GM19025 (cell line): ENCODE measurements around the gene FKBP6.
"Not testable (repeated sequence)": the region's sequence is repeated elsewhere in the genome, so short reads cannot be mapped to it uniquely, and the experiment has no call there.

Source experiments
- ATAC-seq: cut with Tn5 transposase; IDR thresholded peaks from one replicate; pipeline ENCODE4 v1.9.1; 2021; ENCODE audit warnings: mild to moderate bottlenecking, low read depth, moderate library complexity; ENCODE audit not compliant: unreplicated experiment

FKBP6 gene

DNA sequence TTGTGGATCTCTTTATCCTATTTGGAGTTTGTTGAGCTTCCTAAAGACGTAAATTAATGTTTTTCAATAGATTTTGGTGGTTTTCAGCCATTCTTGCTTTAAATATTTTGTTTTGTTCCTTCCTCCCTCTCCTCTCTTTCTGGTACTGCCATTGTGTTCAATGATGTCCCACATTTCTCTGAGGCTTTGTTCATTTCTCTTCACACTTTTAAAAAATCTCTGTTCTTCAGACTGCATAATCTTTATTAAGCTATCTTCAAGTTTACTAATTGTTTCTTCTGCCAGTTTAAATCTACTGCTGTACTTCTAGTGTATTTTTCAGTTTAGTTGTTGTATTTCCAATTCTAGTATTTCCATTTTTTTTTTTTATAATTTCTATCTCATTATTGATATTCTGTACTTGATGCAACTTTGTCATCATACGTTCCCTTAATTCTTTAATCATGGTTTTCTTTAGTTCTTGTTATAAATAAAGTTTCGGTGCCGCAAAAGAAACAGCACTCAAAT is 60.0 kb downstream of the FKBP6 start:
- no peak for ATAC-seq

- ATAC-seq, result no peak
Measured at GRCh38 chr7:73391396-73391795, 63.4 kb downstream of the FKBP6 start.

DNA sequence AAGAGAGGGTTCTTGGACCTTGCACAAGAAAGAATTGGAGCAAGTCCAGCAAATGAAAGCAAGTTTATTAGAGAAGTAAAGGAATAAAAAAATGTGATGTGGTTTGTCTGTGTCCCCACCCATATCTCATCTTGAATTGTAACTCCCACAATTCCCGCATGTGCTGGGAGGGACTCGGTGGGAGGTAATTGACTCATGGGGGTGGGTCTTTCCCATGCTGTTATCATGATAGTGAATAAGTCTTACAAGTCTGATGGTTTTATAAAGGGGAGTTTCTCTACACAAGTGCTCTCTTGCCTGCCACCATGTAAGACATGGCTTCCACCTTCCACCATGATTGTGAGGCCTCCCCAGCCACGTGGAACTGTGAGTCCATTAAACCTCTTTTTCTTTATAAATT is 66.5 kb downstream of the FKBP6 start:
- no peak for ATAC-seq

DNA sequence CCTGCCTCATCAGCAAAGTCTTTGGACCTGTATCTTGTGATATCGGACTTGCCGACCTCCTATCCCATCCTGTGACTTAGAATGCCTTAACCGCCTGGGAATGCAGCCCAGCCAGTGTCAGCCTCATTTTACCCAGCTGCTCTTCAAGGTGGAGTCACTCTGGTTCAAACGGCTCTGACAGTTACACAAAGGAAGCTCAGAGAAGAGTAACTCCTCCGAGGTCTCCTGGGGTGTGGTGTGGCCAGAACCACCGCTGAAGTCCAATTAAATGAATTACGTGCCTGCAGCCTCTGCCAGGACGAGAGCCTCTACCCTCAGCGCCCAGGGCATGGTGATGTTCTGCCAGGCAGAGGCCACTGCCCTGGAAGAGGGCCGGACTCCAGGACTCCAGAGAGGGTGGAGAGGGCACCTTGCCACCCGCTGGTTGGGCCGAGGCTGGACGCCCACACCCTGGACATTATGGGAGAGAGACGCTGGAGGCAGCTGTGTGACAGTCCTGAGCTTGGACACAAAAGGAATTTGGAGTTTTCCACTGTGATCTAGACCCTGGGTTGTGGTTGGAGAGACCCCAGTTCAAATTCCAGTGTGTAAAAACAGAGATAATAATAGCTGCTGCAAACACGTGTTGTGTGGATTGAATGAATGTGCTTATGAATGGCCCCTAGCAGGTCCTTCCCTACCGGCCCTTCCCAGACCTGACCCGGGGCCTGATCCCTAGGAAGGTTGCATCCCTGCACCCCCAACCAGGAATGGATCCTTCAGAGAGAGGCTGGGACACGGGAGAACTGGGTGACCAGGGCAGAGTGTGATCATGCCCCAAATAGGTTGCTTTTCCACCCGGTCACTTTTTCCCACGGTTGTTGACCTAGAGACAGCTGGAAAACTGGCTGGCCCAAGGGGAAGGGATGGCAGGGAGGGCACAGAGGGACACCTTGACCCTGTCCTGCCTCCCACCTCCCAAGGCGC is 67.9 kb downstream of the FKBP6 start:
- no peak for ATAC-seq

DNA sequence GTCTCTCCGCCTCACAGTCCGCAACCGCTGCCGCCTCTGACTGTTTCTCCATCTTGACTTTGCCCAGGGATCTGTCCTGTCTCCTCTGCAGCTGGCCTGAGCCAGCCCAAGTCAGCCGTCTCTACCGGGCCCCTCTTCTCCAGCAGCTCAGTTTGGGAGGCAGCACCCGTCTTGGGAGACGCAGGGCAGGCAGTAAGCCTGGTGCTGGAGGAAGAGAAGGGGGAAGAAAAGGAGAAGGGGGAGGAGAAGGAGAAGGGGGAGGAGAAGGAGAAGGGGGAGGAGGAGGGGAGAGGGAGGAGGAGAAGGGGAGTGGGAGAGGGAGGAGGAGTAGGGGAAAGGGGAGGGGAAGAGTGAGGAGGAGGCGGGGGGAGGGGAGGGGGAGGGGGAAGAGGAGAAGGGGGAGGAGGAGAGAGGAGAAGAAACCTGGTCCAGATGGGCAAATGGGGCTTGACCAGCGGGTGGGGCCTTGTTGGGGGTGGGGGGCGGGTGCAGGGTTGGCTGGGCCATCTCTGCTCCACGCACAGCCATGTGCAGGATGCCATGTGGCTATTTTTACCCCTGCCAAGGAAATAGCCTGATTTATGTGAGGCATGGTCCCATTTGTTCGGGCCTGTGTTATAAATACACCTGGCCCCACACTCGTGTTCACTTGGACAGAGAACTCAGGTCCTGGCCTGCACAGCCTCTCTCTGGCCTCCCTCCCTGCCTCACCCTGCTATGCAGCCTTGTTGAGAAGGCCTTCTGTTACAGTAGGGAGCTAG is 69.7 kb downstream of the FKBP6 start:
- ATAC-seq, result no peak

GRCh38 chr7:73399185-73400050 is 71.5 kb downstream of the FKBP6 start:
- not testable (repeated sequence) for ATAC-seq

- not testable (repeated sequence) for ATAC-seq
Measured at GRCh38 chr7:73404860-73405259, 76.9 kb downstream of the FKBP6 start.
